ENCODE data around the gene PBLD.

- TF ChIP-seq CTCF (IDR thresholded peaks at IDR 0.05; ENCODE audit: low read depth, low read length, poor library complexity, severe bottlenecking) = no peak
- no peak for TF ChIP-seq EZH2phosphoT487 (IDR thresholded peaks at IDR 0.05; ENCODE audit: borderline replicate concordance, low read length)
These were observed 97.6 kb downstream of the PBLD start for GRCh38 chr10:68235111-68235510.
